HCT116 (cell line): ENCODE results near the gene ANGPTL8. TPM values are rescaled to one million over a fixed set of nuclear protein-coding genes. Genes with fewer than 3 reads are reported as not detected.

Experiments
- ATAC-seq: fragments of 200-7000 bp; cut with Tn5 transposase; 2 replicates; pipeline ENCODE4 v1.9.1; 2020; ENCODE audit warnings: mild to moderate bottlenecking, moderate library complexity
- BruUV-seq: library from RNA; stranded (reverse); fragments of 400-500 nt; replicated peaks from 2 replicates; lab custom pipeline; 2021; lab: Mats Ljungman, UMichigan
- CTCF ChIA-PET: fragments of 300-600 bp; sonication (Branson Sonifier 250); formaldehyde crosslinking; loops from one replicate; lab custom pipeline; 2021; ENCODE audit warnings: antibody characterized with exemption; lab: Charles Lee
- POLR2A ChIA-PET: fragments of 300-600, 350-600 bp; sonication (Branson Sonifier 250); formaldehyde crosslinking; loops from one replicate; lab custom pipeline; 2021; ENCODE audit warnings: antibody characterized with exemption; lab: Charles Lee
- RAD21 ChIA-PET, 2 experiments: fragments of 300-600 bp; sonication (Branson Sonifier 250); formaldehyde crosslinking; loops; one replicate each; lab custom pipeline; 2023; ENCODE audit warnings: low total read pairs in 2 of 2; ENCODE audit not compliant: uncharacterized antibody in 2 of 2, unreplicated experiment in 2 of 2, low non-redundant PET in 1 of 2; lab: Charles Lee
- DNase-seq: peaks from one replicate; pipeline ENCODE4 v3.0.0-alpha.2; 2010; ENCODE audit warnings: low read depth, low spot score
- H2AFZ ChIP-seq: fragments of 200-600 bp; shearing (Covaris generic), sonication (generic); 2 replicates; pipeline ENCODE4 v1.6.1; 2017; ENCODE audit warnings: low read depth, mixed run types, mixed read lengths, antibody characterized with exemption, low read length; ENCODE audit not compliant: poor library complexity, severe bottlenecking
- H3K27ac ChIP-seq: 2 replicates; pipeline ENCODE4 v1.5.1; 2012; ENCODE audit warnings: low read depth, low read length
- H3K27me3 ChIP-seq: fragments of 200-600 bp; sonication (generic); 2 replicates; pipeline ENCODE4 v1.6.1; 2016; ENCODE audit warnings: mixed run types, low read length, mixed read lengths; ENCODE audit not compliant: insufficient read depth
- H3K36me3 ChIP-seq, 2 experiments: fragments of 200-500 bp in 1 of 2; fragments of 200-600 bp in 1 of 2; sonication (Bioruptor generic) in 1 of 2; sonication (generic) in 1 of 2; 2 replicates each; pipeline versions ENCODE4 v1.5.1 to v1.6.1; 2014 to 2016; ENCODE audit warnings: low read length in 2 of 2, inconsistent platforms in 1 of 2, mixed read lengths in 1 of 2, mixed run types in 1 of 2; ENCODE audit not compliant: insufficient read depth in 2 of 2, control insufficient read depth in 1 of 2
- H3K4me1 ChIP-seq, 2 experiments: fragments of 200-600 bp in 1 of 2; sonication (generic) in 1 of 2; 2 replicates each; pipeline versions ENCODE4 v1.5.1 to v1.6.1; 2012 to 2017; ENCODE audit warnings: low read length in 2 of 2, inconsistent platforms in 1 of 2, mild to moderate bottlenecking in 1 of 2, mixed read lengths in 1 of 2, mixed run types in 1 of 2, moderate library complexity in 1 of 2; ENCODE audit not compliant: insufficient read depth in 2 of 2, control insufficient read depth in 1 of 2
- H3K4me2 ChIP-seq: fragments of 200-600 bp; sonication (generic); 2 replicates; pipeline ENCODE4 v1.6.1; 2017; ENCODE audit warnings: mixed run types, low read length, mixed read lengths
- H3K4me3 ChIP-seq, 2 experiments: fragments of 200-600 bp in 1 of 2; sonication (generic) in 1 of 2; replicated peaks in 1 of 2; 2 replicates each; pipeline ENCODE4 v1.5.1; 2011 to 2016; ENCODE audit warnings: low read length in 2 of 2, control low read depth in 1 of 2, low read depth in 1 of 2, mild to moderate bottlenecking in 1 of 2, mixed read lengths in 1 of 2, mixed run types in 1 of 2
- H3K79me2 ChIP-seq: fragments of 200-600 bp; sonication (generic); 2 replicates; pipeline ENCODE4 v1.6.1; 2017; ENCODE audit warnings: mild to moderate bottlenecking, mixed run types, low read length, moderate library complexity, mixed read lengths; ENCODE audit not compliant: insufficient read depth
- H3K9ac ChIP-seq: fragments of 200-600 bp; sonication (generic); 2 replicates; pipeline ENCODE4 v1.6.1; 2016; ENCODE audit warnings: low read length, mixed read lengths
- H3K9me2 ChIP-seq: fragments of 200-600 bp; sonication (generic), shearing (Covaris generic); 2 replicates; pipeline ENCODE4 v1.6.1; 2017; ENCODE audit warnings: mixed run types, mild to moderate bottlenecking, moderate library complexity; ENCODE audit not compliant: insufficient read depth
- H3K9me3 ChIP-seq, 2 experiments: fragments of 200-500 bp in 1 of 2; fragments of 200-600 bp in 1 of 2; sonication (Bioruptor generic) in 1 of 2; sonication (generic) in 1 of 2; 2 replicates each; pipeline ENCODE4 v1.6.1; 2014 to 2017; ENCODE audit warnings: low read length in 2 of 2, mixed read lengths in 2 of 2, inconsistent platforms in 1 of 2, low read depth in 1 of 2, mild to moderate bottlenecking in 1 of 2, mixed run types in 1 of 2, moderate library complexity in 1 of 2; ENCODE audit not compliant: control insufficient read depth in 1 of 2, insufficient read depth in 1 of 2
- H4K20me1 ChIP-seq: fragments of 200-600 bp; sonication (generic), shearing (Covaris generic); 2 replicates; pipeline ENCODE4 v1.6.1; 2017; ENCODE audit warnings: mixed run types, mild to moderate bottlenecking, moderate library complexity; ENCODE audit not compliant: insufficient read depth
- CBX3 ChIP-seq: IDR thresholded peaks from 2 replicates; pipeline ENCODE4 v1.6.1; 2012; ENCODE audit warnings: low read depth
- CEBPB ChIP-seq: IDR thresholded peaks from 2 replicates; pipeline ENCODE4 v1.6.1; 2012; ENCODE audit warnings: low read depth
- EGR1 ChIP-seq: IDR thresholded peaks from 2 replicates; pipeline ENCODE4 v1.6.1; 2012; ENCODE audit warnings: low read depth
- ELF1 ChIP-seq: IDR thresholded peaks from 2 replicates; pipeline ENCODE4 v1.6.1; 2012; ENCODE audit warnings: low read depth, borderline replicate concordance
- EZH2phosphoT487 ChIP-seq: fragments of 200-600 bp; IDR thresholded peaks from 2 replicates; pipeline ENCODE4 v1.6.1; 2018; ENCODE audit warnings: antibody characterized with exemption, borderline replicate concordance
- POLR2A ChIP-seq: IDR thresholded peaks from 2 replicates; pipeline ENCODE4 v1.7.0; 2011; ENCODE audit warnings: borderline replicate concordance; ENCODE audit not compliant: insufficient read depth, insufficient read length; ENCODE audit errors: extremely low read depth
- POLR2AphosphoS5 ChIP-seq: IDR thresholded peaks from 2 replicates; pipeline ENCODE4 v1.6.1; 2011; ENCODE audit warnings: mild to moderate bottlenecking, low read depth, low read length, moderate library complexity
- RAD21 ChIP-seq: IDR thresholded peaks from 2 replicates; pipeline ENCODE4 v1.6.1; 2012; ENCODE audit warnings: low read depth, mild to moderate bottlenecking
- SIN3A ChIP-seq: IDR thresholded peaks from 2 replicates; pipeline ENCODE4 v1.6.1; 2012; ENCODE audit warnings: low read depth
- SP1 ChIP-seq: IDR thresholded peaks from 2 replicates; pipeline ENCODE4 v1.6.1; 2012; ENCODE audit warnings: low read depth
- SRF ChIP-seq: IDR thresholded peaks from 2 replicates; pipeline ENCODE4 v1.6.1; 2012; ENCODE audit warnings: low read depth
- YY1 ChIP-seq: IDR thresholded peaks from 2 replicates; pipeline ENCODE4 v1.6.1; 2011; ENCODE audit warnings: low read length, low read depth, moderate library complexity, mild to moderate bottlenecking; ENCODE audit not compliant: insufficient replicate concordance; ENCODE audit errors: extremely low read depth
- ZNF274 ChIP-seq: fragments of 200-500 bp; sonication (Bioruptor generic); IDR thresholded peaks from 2 replicates; pipeline ENCODE4 v1.6.1; 2014; ENCODE audit warnings: mild to moderate bottlenecking, low read depth, low read length, inconsistent platforms
- intact Hi-C: fragments of 100-400 bp; cut with micrococcal nuclease; formaldehyde crosslinking; loops from 2 replicates; pipeline ENCODE4 v1.10.0; 2022
- total RNA-seq: library from RNA; stranded (reverse); gene quantifications from one replicate; pipeline ENCODE4 v1.2.1, GENCODE V29; 2021; ENCODE audit not compliant: unreplicated experiment
- TF ChIP-seq, protein P1 (sequence below): IDR thresholded peaks from 2 replicates; pipeline ENCODE4 v1.6.1; 2012; ENCODE audit warnings: low read depth
- TF ChIP-seq, protein P2 (sequence below): IDR thresholded peaks from 2 replicates; pipeline ENCODE4 v1.6.1; 2012
- TF ChIP-seq, protein P3 (sequence below): IDR thresholded peaks from 2 replicates; pipeline ENCODE4 v1.6.1; 2011; ENCODE audit warnings: mild to moderate bottlenecking, low read length, moderate library complexity; ENCODE audit not compliant: insufficient replicate concordance; ENCODE audit errors: extremely low read depth

Gene ANGPTL8
- total RNA-seq, 1 experiment from 2014 or later, result not detected

DNA sequence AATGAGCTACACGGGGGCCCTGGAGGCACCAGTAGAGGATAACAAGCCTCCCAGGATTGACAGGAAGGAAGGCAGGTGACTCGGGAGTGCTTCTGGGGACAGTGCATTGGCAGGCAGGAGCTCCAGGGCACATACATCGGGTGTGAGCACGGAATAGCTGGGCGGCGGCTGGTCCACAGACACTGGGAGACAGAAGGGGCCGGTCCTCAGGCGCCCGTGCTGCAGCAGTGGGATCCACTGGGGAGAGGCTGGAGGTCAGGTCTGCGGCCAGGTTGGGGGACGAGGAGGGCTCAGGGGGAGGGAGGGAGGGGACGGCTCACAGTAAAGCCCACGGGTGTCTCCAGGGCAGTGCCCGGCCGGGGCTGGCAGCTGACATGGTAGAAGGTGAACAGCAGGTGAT is 2.1 kb upstream of the ANGPTL8 start:
- RAD21 ChIA-PET, result no interaction called here
- TF ChIP-seq SP1 (no peak), CBX3 (no peak), SIN3A (no peak), POLR2A (no peak), RAD21 (no peak), YY1 (no peak)
- TF ChIP-seq, all 23 proteins: peak for 0
- CTCF ChIA-PET, result no interaction called here
- ATAC-seq (no peak), DNase-seq (no peak)
- Histone ChIP-seq H3K9ac (no peak overlapping the region), H3K4me2 (no peak overlapping the region), H3K27ac (no peak overlapping the region), H4K20me1 (no peaks in the 10 kb centered on the region), H2AFZ (no peak overlapping the region), H3K9me3 (no peaks in the 10 kb centered on the region), H3K4me3 (no peak overlapping the region), H3K9me2 (no peaks in the 10 kb centered on the region), H3K4me1 (no peaks in the 10 kb centered on the region), H3K27me3 (no peaks in the 10 kb centered on the region), H3K36me3 (peaks cover 3 to 7% of the 10 kb centered on the region in 2 experiments; a peak in 2 of 4 replicates), H3K79me2 (no peaks in the 10 kb centered on the region)
- BruUV-seq, result no TSS peak
- POLR2A ChIA-PET, result no interaction called here
- intact Hi-C loops, result no loop called here

DNA sequence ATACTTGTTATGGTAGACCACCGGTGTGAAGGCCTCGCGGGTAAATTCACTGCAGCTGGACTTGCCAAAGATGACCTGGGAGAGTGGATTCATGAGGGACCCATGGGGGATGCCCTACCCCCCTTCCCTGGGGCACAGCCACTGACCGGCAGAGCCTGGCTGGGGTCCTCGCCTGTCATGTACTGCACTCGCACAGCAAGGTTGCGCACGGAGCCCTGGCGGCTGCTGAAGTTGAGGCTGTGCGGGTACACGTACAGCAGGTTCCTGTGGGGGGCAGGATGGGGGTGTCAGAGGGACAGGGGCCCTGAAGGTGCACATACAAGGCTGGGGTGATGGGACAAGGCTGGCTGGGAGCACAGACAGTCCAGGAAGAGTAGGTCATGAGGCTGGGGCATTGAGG is 1.4 kb upstream of the ANGPTL8 start:
- Histone ChIP-seq H3K4me1 (no peaks in the 10 kb centered on the region; a peak in 1 of 4 replicates), H3K9ac (no peak overlapping the region), H3K27ac (no peak overlapping the region), H3K9me2 (no peaks in the 10 kb centered on the region), H2AFZ (no peak overlapping the region), H3K27me3 (no peaks in the 10 kb centered on the region), H3K79me2 (no peaks in the 10 kb centered on the region), H3K4me2 (no peak overlapping the region), H4K20me1 (no peaks in the 10 kb centered on the region), H3K36me3 (peaks cover 3 to 6% of the 10 kb centered on the region in 2 experiments; a peak in 2 of 4 replicates), H3K4me3 (no peak overlapping the region), H3K9me3 (no peaks in the 10 kb centered on the region)
- no TSS peak for BruUV-seq
- RAD21 ChIA-PET, result no interaction called here
- CTCF ChIA-PET, result no interaction called here
- intact Hi-C loops, result no loop called here
- POLR2A ChIA-PET, result no interaction called here
- DNase-seq, result no peak
- no peak for ATAC-seq
- no peak for TF ChIP-seq SP1
- TF ChIP-seq EGR1, result no peak
- TF ChIP-seq SRF, result no peak
- no peak for TF ChIP-seq SIN3A
- TF ChIP-seq POLR2AphosphoS5, result no peak
- TF ChIP-seq, protein P1, sequence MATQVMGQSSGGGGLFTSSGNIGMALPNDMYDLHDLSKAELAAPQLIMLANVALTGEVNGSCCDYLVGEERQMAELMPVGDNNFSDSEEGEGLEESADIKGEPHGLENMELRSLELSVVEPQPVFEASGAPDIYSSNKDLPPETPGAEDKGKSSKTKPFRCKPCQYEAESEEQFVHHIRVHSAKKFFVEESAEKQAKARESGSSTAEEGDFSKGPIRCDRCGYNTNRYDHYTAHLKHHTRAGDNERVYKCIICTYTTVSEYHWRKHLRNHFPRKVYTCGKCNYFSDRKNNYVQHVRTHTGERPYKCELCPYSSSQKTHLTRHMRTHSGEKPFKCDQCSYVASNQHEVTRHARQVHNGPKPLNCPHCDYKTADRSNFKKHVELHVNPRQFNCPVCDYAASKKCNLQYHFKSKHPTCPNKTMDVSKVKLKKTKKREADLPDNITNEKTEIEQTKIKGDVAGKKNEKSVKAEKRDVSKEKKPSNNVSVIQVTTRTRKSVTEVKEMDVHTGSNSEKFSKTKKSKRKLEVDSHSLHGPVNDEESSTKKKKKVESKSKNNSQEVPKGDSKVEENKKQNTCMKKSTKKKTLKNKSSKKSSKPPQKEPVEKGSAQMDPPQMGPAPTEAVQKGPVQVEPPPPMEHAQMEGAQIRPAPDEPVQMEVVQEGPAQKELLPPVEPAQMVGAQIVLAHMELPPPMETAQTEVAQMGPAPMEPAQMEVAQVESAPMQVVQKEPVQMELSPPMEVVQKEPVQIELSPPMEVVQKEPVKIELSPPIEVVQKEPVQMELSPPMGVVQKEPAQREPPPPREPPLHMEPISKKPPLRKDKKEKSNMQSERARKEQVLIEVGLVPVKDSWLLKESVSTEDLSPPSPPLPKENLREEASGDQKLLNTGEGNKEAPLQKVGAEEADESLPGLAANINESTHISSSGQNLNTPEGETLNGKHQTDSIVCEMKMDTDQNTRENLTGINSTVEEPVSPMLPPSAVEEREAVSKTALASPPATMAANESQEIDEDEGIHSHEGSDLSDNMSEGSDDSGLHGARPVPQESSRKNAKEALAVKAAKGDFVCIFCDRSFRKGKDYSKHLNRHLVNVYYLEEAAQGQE, result no peak
- TF ChIP-seq ELF1, result no peak
- no peak for TF ChIP-seq YY1
- TF ChIP-seq CEBPB, result no peak
- no peak for TF ChIP-seq ZNF274
- TF ChIP-seq, protein P2, sequence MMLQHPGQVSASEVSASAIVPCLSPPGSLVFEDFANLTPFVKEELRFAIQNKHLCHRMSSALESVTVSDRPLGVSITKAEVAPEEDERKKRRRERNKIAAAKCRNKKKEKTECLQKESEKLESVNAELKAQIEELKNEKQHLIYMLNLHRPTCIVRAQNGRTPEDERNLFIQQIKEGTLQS, result no peak
- TF ChIP-seq EZH2phosphoT487, result no peak
- TF ChIP-seq, protein P3, sequence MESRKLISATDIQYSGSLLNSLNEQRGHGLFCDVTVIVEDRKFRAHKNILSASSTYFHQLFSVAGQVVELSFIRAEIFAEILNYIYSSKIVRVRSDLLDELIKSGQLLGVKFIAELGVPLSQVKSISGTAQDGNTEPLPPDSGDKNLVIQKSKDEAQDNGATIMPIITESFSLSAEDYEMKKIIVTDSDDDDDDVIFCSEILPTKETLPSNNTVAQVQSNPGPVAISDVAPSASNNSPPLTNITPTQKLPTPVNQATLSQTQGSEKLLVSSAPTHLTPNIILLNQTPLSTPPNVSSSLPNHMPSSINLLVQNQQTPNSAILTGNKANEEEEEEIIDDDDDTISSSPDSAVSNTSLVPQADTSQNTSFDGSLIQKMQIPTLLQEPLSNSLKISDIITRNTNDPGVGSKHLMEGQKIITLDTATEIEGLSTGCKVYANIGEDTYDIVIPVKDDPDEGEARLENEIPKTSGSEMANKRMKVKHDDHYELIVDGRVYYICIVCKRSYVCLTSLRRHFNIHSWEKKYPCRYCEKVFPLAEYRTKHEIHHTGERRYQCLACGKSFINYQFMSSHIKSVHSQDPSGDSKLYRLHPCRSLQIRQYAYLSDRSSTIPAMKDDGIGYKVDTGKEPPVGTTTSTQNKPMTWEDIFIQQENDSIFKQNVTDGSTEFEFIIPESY, result no peak
- no peak for TF ChIP-seq CBX3
- no peak for TF ChIP-seq RAD21
